Panc1 (cell line): ENCODE results near the gene RIPOR3. TPM values are rescaled to one million over a fixed set of nuclear protein-coding genes. Genes with fewer than 3 reads are reported as not detected.
A peak's percentile ranks its signal among the peaks of the same experiment; 100 is the strongest.

Experiments
- ATAC-seq: fragments of 200-7000 bp; cut with Tn5 transposase; 2 replicates; pipeline ENCODE4 v1.9.1; 2020; ENCODE audit warnings: mild to moderate bottlenecking, moderate library complexity
- BruUV-seq: library from RNA; stranded (reverse); fragments of 400-500 nt; replicated peaks from 2 replicates; lab custom pipeline; 2021; lab: Mats Ljungman, UMichigan
- CTCF ChIA-PET: fragments of 300-600 bp; sonication (Branson Sonifier 250); formaldehyde crosslinking; loops from one replicate; lab custom pipeline; 2022; ENCODE audit warnings: antibody characterized with exemption; lab: Charles Lee
- POLR2A ChIA-PET: fragments of 300-600 bp; sonication (Branson Sonifier 250); formaldehyde crosslinking; loops from one replicate; lab custom pipeline; 2022; ENCODE audit warnings: antibody characterized with exemption; lab: Charles Lee
- DNase-seq: peaks from one replicate; pipeline ENCODE4 v3.0.0-alpha.2; 2010; ENCODE audit warnings: low read depth, low spot score
- H3K27ac ChIP-seq: 2 replicates; pipeline ENCODE4 v1.5.1; 2011; ENCODE audit warnings: mild to moderate bottlenecking, low read length, inconsistent platforms
- H3K27me3 ChIP-seq: fragments of 200-500 bp; sonication (Bioruptor generic); 2 replicates; pipeline ENCODE4 v1.6.0; 2014; ENCODE audit warnings: low read length, inconsistent platforms; ENCODE audit not compliant: control insufficient read depth, insufficient read depth
- H3K36me3 ChIP-seq: fragments of 200-500 bp; sonication (Bioruptor generic); 2 replicates; pipeline ENCODE4 v1.5.1; 2014; ENCODE audit warnings: inconsistent platforms, mild to moderate bottlenecking, low read length, moderate library complexity; ENCODE audit not compliant: control insufficient read depth, insufficient read depth
- H3K4me1 ChIP-seq: 2 replicates; pipeline ENCODE4 v1.5.1; 2011; ENCODE audit warnings: inconsistent platforms, mild to moderate bottlenecking, low read length, moderate library complexity; ENCODE audit not compliant: control insufficient read depth, insufficient read depth
- H3K4me3 ChIP-seq, 2 experiments: 2 replicates each; pipeline ENCODE4 v1.5.1; 2011 to 2012; ENCODE audit warnings: low read depth in 2 of 2, low read length in 2 of 2, mild to moderate bottlenecking in 2 of 2, inconsistent platforms in 1 of 2, moderate library complexity in 1 of 2
- H3K9me3 ChIP-seq: fragments of 200-500 bp; sonication (Bioruptor generic); 2 replicates; pipeline ENCODE4 v1.5.1; 2014; ENCODE audit warnings: low read depth, mild to moderate bottlenecking, inconsistent platforms, low read length, moderate library complexity; ENCODE audit not compliant: control insufficient read depth, insufficient read depth
- CTCF ChIP-seq: fragments of 450-650 bp; IDR thresholded peaks from 2 replicates; pipeline ENCODE4 v1.5.1; 2017; ENCODE audit warnings: mild to moderate bottlenecking
- POLR2AphosphoS5 ChIP-seq: IDR thresholded peaks from 2 replicates; pipeline ENCODE4 v1.6.1; 2012; ENCODE audit warnings: mild to moderate bottlenecking, low read depth, low read length, moderate library complexity
- SIN3A ChIP-seq: IDR thresholded peaks from 2 replicates; pipeline ENCODE4 v1.6.1; 2012; ENCODE audit warnings: low read depth, mild to moderate bottlenecking, low read length, moderate library complexity, borderline replicate concordance; ENCODE audit not compliant: insufficient read depth
- TCF7L2 ChIP-seq: IDR thresholded peaks from 2 replicates; pipeline ENCODE4 v1.6.1; 2011; ENCODE audit warnings: mild to moderate bottlenecking, low read depth, low read length, inconsistent platforms
- in situ Hi-C: cut with HindIII; loops from 2 replicates; pipeline ENCODE4 v1.10.0; 2016; ENCODE audit warnings: low sequenced_read_pairs, low pct_unique_long_range_greater_than_20kb
- intact Hi-C: fragments of 100-400 bp; cut with micrococcal nuclease; formaldehyde crosslinking; loops from one replicate; pipeline ENCODE4 v1.10.0; 2022; ENCODE audit not compliant: unreplicated experiment
- total RNA-seq: library from RNA; stranded (reverse); gene quantifications from one replicate; pipeline ENCODE4 v1.2.1, GENCODE V29; 2021; ENCODE audit not compliant: unreplicated experiment
- TF ChIP-seq, protein P1 (sequence below), 2 experiments: IDR thresholded peaks; 2 replicates each; pipeline ENCODE4 v1.6.1; 2011 to 2012; ENCODE audit warnings: low read depth in 2 of 2, control low read depth in 1 of 2, low read length in 1 of 2, mild to moderate bottlenecking in 1 of 2, moderate library complexity in 1 of 2; ENCODE audit not compliant: insufficient read depth in 1 of 2

The RIPOR3 gene
- total RNA-seq, 1 experiment from 2014 or later = 92.5 TPM

DNA sequence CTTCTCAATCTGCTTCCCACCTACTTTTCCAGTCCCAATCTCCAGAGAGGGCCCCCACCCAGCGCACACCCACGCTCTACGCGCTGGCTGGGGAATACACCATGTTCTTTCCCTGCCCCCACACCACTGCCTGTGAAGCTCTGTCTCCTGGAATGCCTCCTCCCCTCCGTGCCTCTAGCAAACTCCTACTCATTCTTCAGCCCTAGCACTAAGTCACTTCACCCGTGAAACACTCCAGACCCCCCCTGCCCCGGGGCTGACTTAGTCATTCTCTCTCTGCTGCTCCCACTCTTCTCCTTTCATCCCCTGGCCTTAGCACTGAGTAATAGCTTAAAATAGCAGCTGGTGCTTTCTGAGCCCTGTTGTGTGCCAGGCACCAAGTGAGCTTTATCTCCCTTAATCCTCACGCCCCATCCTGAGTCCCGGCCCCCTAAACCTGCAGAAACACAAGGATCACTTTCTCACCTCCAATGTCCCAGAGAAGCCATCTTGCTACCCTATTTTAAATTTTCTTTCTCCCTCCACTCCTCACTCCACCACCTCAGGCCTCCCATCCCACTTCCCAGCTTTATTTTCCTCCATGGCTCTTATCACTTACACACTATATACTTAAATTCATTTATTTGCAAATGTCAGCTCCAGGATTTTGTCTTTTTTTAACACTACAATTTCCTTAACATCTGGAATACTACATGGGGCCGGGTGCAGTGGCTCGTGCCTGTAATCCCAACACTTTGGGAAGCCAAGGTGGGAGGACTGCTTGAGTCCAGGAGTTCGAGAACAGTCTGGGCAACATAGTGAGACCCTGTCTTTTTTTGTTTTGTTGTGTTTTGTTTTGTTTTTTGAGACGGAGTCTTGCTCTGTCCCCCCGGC, 33.7 kb upstream of the RIPOR3 start:
- CTCF ChIA-PET = interaction anchor here (0.5 to 0.6 kb wide), 2 partner anchors 40 to 66 kb away, joined by 3 to 6 read pairs; no protein-coding TSS in a partner anchor

DNA sequence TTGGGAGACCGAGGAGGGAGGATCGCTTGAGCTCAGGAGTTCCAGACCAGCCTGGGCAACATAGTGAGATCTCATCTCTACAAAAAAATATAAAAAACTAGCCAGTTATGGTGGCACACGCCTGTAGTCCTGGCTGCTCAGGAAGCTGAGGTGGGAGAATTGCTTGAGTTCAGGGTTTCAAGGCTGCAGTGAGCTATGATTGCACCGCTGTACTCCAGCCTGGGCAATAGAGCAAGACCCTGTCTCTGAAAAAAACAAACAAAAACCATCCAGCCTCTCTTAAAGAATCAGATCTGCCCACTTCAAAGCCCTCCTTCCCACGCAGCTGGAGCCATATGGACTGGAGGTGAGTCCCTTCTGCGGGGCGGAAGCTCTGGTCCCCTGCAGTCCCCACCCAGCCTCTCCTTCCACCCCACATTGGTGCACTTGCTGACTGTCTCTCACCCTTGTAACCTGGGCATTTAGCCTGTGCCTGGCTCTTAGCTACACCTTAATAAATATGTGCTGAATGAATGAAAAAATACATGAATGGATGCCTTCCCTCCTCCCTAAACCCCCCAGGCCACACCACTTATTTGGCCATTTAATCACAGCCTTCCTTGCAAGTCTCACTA, 32.9 kb upstream of the RIPOR3 start:
- peak overlapping the region; percentile 100 for H3K27ac ChIP-seq
- DNase-seq = no peak
- H3K4me3 ChIP-seq = no peak overlapping the region

More for the DNA sequence above, 33.7 kb upstream of the RIPOR3 start:
- POLR2A ChIA-PET = interaction anchor here (0.6 kb wide), 1 partner anchor 66 kb away, joined by 3 read pairs; no protein-coding TSS in a partner anchor
- peaks cover 73% of the 10 kb centered on the region for H3K4me1 ChIP-seq
- BruUV-seq = TSS peak; percentile 93
- H3K27ac ChIP-seq = peak overlapping the region; percentile 100
- H3K9me3 ChIP-seq = no peaks in the 10 kb centered on the region
- H3K4me3 ChIP-seq = peak overlapping the region in 1 of 2 experiments; percentile 10; a peak in 2 of 4 replicates
- intact Hi-C loops (loop anchor here (10.0 kb wide), 1 partner anchor 50 kb away; no protein-coding TSS in a partner anchor), in situ Hi-C loops (no loop called here)
- peak; percentile 96 for TF ChIP-seq TCF7L2
- TF ChIP-seq POLR2AphosphoS5 = peak; percentile 86
- no peak for TF ChIP-seq SIN3A
- TF ChIP-seq, protein P1, sequence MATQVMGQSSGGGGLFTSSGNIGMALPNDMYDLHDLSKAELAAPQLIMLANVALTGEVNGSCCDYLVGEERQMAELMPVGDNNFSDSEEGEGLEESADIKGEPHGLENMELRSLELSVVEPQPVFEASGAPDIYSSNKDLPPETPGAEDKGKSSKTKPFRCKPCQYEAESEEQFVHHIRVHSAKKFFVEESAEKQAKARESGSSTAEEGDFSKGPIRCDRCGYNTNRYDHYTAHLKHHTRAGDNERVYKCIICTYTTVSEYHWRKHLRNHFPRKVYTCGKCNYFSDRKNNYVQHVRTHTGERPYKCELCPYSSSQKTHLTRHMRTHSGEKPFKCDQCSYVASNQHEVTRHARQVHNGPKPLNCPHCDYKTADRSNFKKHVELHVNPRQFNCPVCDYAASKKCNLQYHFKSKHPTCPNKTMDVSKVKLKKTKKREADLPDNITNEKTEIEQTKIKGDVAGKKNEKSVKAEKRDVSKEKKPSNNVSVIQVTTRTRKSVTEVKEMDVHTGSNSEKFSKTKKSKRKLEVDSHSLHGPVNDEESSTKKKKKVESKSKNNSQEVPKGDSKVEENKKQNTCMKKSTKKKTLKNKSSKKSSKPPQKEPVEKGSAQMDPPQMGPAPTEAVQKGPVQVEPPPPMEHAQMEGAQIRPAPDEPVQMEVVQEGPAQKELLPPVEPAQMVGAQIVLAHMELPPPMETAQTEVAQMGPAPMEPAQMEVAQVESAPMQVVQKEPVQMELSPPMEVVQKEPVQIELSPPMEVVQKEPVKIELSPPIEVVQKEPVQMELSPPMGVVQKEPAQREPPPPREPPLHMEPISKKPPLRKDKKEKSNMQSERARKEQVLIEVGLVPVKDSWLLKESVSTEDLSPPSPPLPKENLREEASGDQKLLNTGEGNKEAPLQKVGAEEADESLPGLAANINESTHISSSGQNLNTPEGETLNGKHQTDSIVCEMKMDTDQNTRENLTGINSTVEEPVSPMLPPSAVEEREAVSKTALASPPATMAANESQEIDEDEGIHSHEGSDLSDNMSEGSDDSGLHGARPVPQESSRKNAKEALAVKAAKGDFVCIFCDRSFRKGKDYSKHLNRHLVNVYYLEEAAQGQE (IDR thresholded peaks at IDR 0.05; ENCODE audit: insufficient read depth in 1 of 2, low read depth in 2 of 2, low read length in 1 of 2) = no peak
- no peak for TF ChIP-seq CTCF
- H3K36me3 ChIP-seq = no peaks in the 10 kb centered on the region
- H3K27me3 ChIP-seq = no peaks in the 10 kb centered on the region
- DNase-seq = no peak
- ATAC-seq = peak; percentile 82

More for the DNA sequence above, 32.9 kb upstream of the RIPOR3 start:
- in situ Hi-C loops (no loop called here), intact Hi-C loops (loop anchor here (10.0 kb wide), 1 partner anchor 49 kb away; no protein-coding TSS in a partner anchor)
- ATAC-seq = peak; percentile 3
- Histone ChIP-seq H3K4me1 (peaks cover 64% of the 10 kb centered on the region), H3K9me3 (no peaks in the 10 kb centered on the region), H3K27me3 (no peaks in the 10 kb centered on the region), H3K36me3 (no peaks in the 10 kb centered on the region)
- ChIA-PET CTCF (interaction anchor here (0.5 kb wide), 1 partner anchor 66 kb away, joined by 3 read pairs; no protein-coding TSS in a partner anchor), POLR2A (interaction anchor here (0.7 kb wide), 1 partner anchor 33 kb away, joined by 6 read pairs; no protein-coding TSS in a partner anchor)
- BruUV-seq = no TSS peak
- TF ChIP-seq SIN3A (no peak), CTCF (no peak), TCF7L2 (no peak), POLR2AphosphoS5 (no peak)
- TF ChIP-seq, protein P1 (IDR thresholded peaks at IDR 0.05; ENCODE audit: insufficient read depth in 1 of 2, low read depth in 2 of 2, low read length in 1 of 2) = no peak
